Stimulated activated CD8-positive, alpha-beta memory T cell treated with anti-CD3 and anti-CD28 coated beads, Interleukin-7, amount 100 ng/mL, for 48 hours (primary cell): ENCODE results near the gene BCR.
"Not testable (repeated sequence)": the region's sequence is repeated elsewhere in the genome, so short reads cannot be mapped to it uniquely, and the experiment has no call there.

ENCODE experiments used
- DNase-seq, 2 donors: peaks; one replicate each; pipeline ENCODE4 v3.0.0-alpha.2; 2020; ENCODE audit warnings: low read depth in 1 of 2; ENCODE audit errors: extremely low read depth in 1 of 2

Gene BCR

GRCh38 chr22:23359583-23360123, 179.3 kb downstream of the BCR start:
- DNase-seq, result no peak

GRCh38 chr22:23361676-23362075, 181.4 kb downstream of the BCR start:
- no peak for DNase-seq

GRCh38 chr22:23363683-23364082, 183.4 kb downstream of the BCR start:
- DNase-seq, result no peak

GRCh38 chr22:23364389-23364788, 184.1 kb downstream of the BCR start:
- no peak for DNase-seq

GRCh38 chr22:23365524-23365923, 185.2 kb downstream of the BCR start:
- DNase-seq, result no peak

GRCh38 chr22:23365961-23366360, 185.7 kb downstream of the BCR start:
- no peak for DNase-seq

- not testable (repeated sequence) for DNase-seq
These were observed 186.9 kb downstream of the BCR start for GRCh38 chr22:23367196-23367595.
